ENCODE results near the gene UBE2E1.

UBE2E1 gene

GRCh38 chr3:23779841-23780240 lies 25.9 kb upstream of the UBE2E1 start:
- no peak overlapping the region for H3K27ac Mint-ChIP-seq
- H3K9me3 Mint-ChIP-seq, result no peaks in the 10 kb centered on the region
- no peaks in the 10 kb centered on the region for H3K4me1 Mint-ChIP-seq (ENCODE audit: low read depth)
- no peak for DNase-seq (ENCODE audit: low spot score)
- H3K36me3 Mint-ChIP-seq (ENCODE audit: low read depth), result no peaks in the 10 kb centered on the region
- H3K27me3 Mint-ChIP-seq (ENCODE audit: low read depth), result peaks cover 28% of the 10 kb centered on the region
- H3K4me3 Mint-ChIP-seq, result no peak overlapping the region

- no peaks in the 10 kb centered on the region for H3K4me1 Mint-ChIP-seq (ENCODE audit: low read depth)
- no peaks in the 10 kb centered on the region for H3K9me3 Mint-ChIP-seq
- DNase-seq (ENCODE audit: low spot score), result no peak
- H3K27me3 Mint-ChIP-seq (ENCODE audit: low read depth), result peaks cover 31% of the 10 kb centered on the region
- H3K27ac Mint-ChIP-seq, result no peak overlapping the region
- H3K4me3 Mint-ChIP-seq, result no peak overlapping the region
- no peaks in the 10 kb centered on the region for H3K36me3 Mint-ChIP-seq (ENCODE audit: low read depth)
Measured at GRCh38 chr3:23781051-23781450, 24.7 kb upstream of the UBE2E1 start.

GRCh38 chr3:23781871-23782270 lies 23.9 kb upstream of the UBE2E1 start:
- Mint-ChIP-seq H3K27me3 (ENCODE audit: low read depth) (peaks cover 31% of the 10 kb centered on the region), H3K4me1 (ENCODE audit: low read depth) (no peaks in the 10 kb centered on the region), H3K27ac (no peak overlapping the region), H3K4me3 (no peak overlapping the region), H3K36me3 (ENCODE audit: low read depth) (no peaks in the 10 kb centered on the region), H3K9me3 (no peaks in the 10 kb centered on the region)
- no peak for DNase-seq (ENCODE audit: low spot score)

- H3K27ac Mint-ChIP-seq, result no peak overlapping the region
- no peak for DNase-seq (ENCODE audit: low spot score)
- H3K4me1 Mint-ChIP-seq (ENCODE audit: low read depth), result no peaks in the 10 kb centered on the region
- no peaks in the 10 kb centered on the region for H3K9me3 Mint-ChIP-seq
- H3K4me3 Mint-ChIP-seq, result no peak overlapping the region
- H3K27me3 Mint-ChIP-seq (ENCODE audit: low read depth), result peaks cover 25% of the 10 kb centered on the region
- H3K36me3 Mint-ChIP-seq (ENCODE audit: low read depth), result no peaks in the 10 kb centered on the region
Measured at GRCh38 chr3:23785097-23785645, 20.6 kb upstream of the UBE2E1 start.

- no peak overlapping the region for H3K4me3 Mint-ChIP-seq
- DNase-seq (ENCODE audit: low spot score), result no peak
- H3K9me3 Mint-ChIP-seq, result no peaks in the 10 kb centered on the region
- H3K27me3 Mint-ChIP-seq (ENCODE audit: low read depth), result peaks cover 26% of the 10 kb centered on the region
- H3K4me1 Mint-ChIP-seq (ENCODE audit: low read depth), result no peaks in the 10 kb centered on the region
- no peaks in the 10 kb centered on the region for H3K36me3 Mint-ChIP-seq (ENCODE audit: low read depth)
- no peak overlapping the region for H3K27ac Mint-ChIP-seq
Measured at GRCh38 chr3:23785882-23786281, 19.9 kb upstream of the UBE2E1 start.

GRCh38 chr3:23791678-23792077 lies 14.1 kb upstream of the UBE2E1 start:
- no peak overlapping the region for H3K27ac Mint-ChIP-seq
- no peaks in the 10 kb centered on the region for H3K9me3 Mint-ChIP-seq
- H3K4me1 Mint-ChIP-seq (ENCODE audit: low read depth), result no peaks in the 10 kb centered on the region
- no peak overlapping the region for H3K4me3 Mint-ChIP-seq
- DNase-seq (ENCODE audit: low spot score), result no peak
- peaks cover 41% of the 10 kb centered on the region for H3K27me3 Mint-ChIP-seq (ENCODE audit: low read depth)
- H3K36me3 Mint-ChIP-seq (ENCODE audit: low read depth), result no peaks in the 10 kb centered on the region

GRCh38 chr3:23793528-23794134 lies 12.1 kb upstream of the UBE2E1 start:
- Mint-ChIP-seq H3K36me3 (ENCODE audit: low read depth) (no peaks in the 10 kb centered on the region), H3K27me3 (ENCODE audit: low read depth) (peaks cover 51% of the 10 kb centered on the region), H3K4me3 (no peak overlapping the region), H3K27ac (no peak overlapping the region), H3K4me1 (ENCODE audit: low read depth) (peaks cover 9% of the 10 kb centered on the region), H3K9me3 (no peaks in the 10 kb centered on the region)
- no peak for DNase-seq (ENCODE audit: low spot score)

- H3K36me3 Mint-ChIP-seq (ENCODE audit: low read depth), result no peaks in the 10 kb centered on the region
- H3K27me3 Mint-ChIP-seq (ENCODE audit: low read depth), result peaks cover 60% of the 10 kb centered on the region
- peaks cover 9% of the 10 kb centered on the region for H3K4me1 Mint-ChIP-seq (ENCODE audit: low read depth)
- H3K27ac Mint-ChIP-seq, result no peak overlapping the region
- no peak for DNase-seq (ENCODE audit: low spot score)
- no peak overlapping the region for H3K4me3 Mint-ChIP-seq
- H3K9me3 Mint-ChIP-seq, result no peaks in the 10 kb centered on the region
Measured at GRCh38 chr3:23795096-23795495, 10.7 kb upstream of the UBE2E1 start.

- DNase-seq (ENCODE audit: low spot score), result no peak
- H3K4me3 Mint-ChIP-seq, result no peak overlapping the region
- H3K9me3 Mint-ChIP-seq, result no peaks in the 10 kb centered on the region
- no peak overlapping the region for H3K27ac Mint-ChIP-seq
- peaks cover 9% of the 10 kb centered on the region for H3K4me1 Mint-ChIP-seq (ENCODE audit: low read depth)
- no peaks in the 10 kb centered on the region for H3K36me3 Mint-ChIP-seq (ENCODE audit: low read depth)
- H3K27me3 Mint-ChIP-seq (ENCODE audit: low read depth), result peaks cover 58% of the 10 kb centered on the region
Measured at GRCh38 chr3:23796518-23796917, 9.2 kb upstream of the UBE2E1 start.

- no peak overlapping the region for H3K27ac Mint-ChIP-seq
- no peaks in the 10 kb centered on the region for H3K36me3 Mint-ChIP-seq (ENCODE audit: low read depth)
- peaks cover 9% of the 10 kb centered on the region for H3K4me1 Mint-ChIP-seq (ENCODE audit: low read depth)
- peak; percentile 23 for DNase-seq (ENCODE audit: low spot score)
- H3K4me3 Mint-ChIP-seq, result no peak overlapping the region
- H3K27me3 Mint-ChIP-seq (ENCODE audit: low read depth), result peaks cover 49% of the 10 kb centered on the region
- H3K9me3 Mint-ChIP-seq, result no peaks in the 10 kb centered on the region
Measured at GRCh38 chr3:23797491-23797890, 8.3 kb upstream of the UBE2E1 start.

GRCh38 chr3:23798456-23798855 lies 7.3 kb upstream of the UBE2E1 start:
- Mint-ChIP-seq H3K4me3 (no peak overlapping the region), H3K9me3 (no peaks in the 10 kb centered on the region), H3K4me1 (ENCODE audit: low read depth) (peaks cover 9% of the 10 kb centered on the region), H3K36me3 (ENCODE audit: low read depth) (no peaks in the 10 kb centered on the region), H3K27ac (no peak overlapping the region), H3K27me3 (ENCODE audit: low read depth) (peaks cover 55% of the 10 kb centered on the region)
- DNase-seq (ENCODE audit: low spot score), result no peak

GRCh38 chr3:23798876-23799275 lies 6.9 kb upstream of the UBE2E1 start:
- Mint-ChIP-seq H3K9me3 (no peaks in the 10 kb centered on the region), H3K27me3 (ENCODE audit: low read depth) (peaks cover 53% of the 10 kb centered on the region)

GRCh38 chr3:23800731-23801130 lies 5.0 kb upstream of the UBE2E1 start:
- Mint-ChIP-seq H3K4me1 (ENCODE audit: low read depth) (peaks cover 12% of the 10 kb centered on the region), H3K4me3 (no peak overlapping the region), H3K9me3 (no peaks in the 10 kb centered on the region), H3K36me3 (ENCODE audit: low read depth) (no peaks in the 10 kb centered on the region), H3K27me3 (ENCODE audit: low read depth) (peaks cover 62% of the 10 kb centered on the region), H3K27ac (no peak overlapping the region)
- no peak for DNase-seq (ENCODE audit: low spot score)

More at GRCh38 chr3:23798876-23799275, 6.9 kb upstream of the UBE2E1 start:
- Mint-ChIP-seq H3K4me3 (no peak overlapping the region), H3K36me3 (ENCODE audit: low read depth) (no peaks in the 10 kb centered on the region), H3K27ac (no peak overlapping the region), H3K4me1 (ENCODE audit: low read depth) (peaks cover 9% of the 10 kb centered on the region)
- DNase-seq (ENCODE audit: low spot score), result no peak

GRCh38 chr3:23804441-23805209 lies 1.1 kb upstream of the UBE2E1 start:
- H3K27ac Mint-ChIP-seq, result no peak overlapping the region
- H3K4me3 Mint-ChIP-seq, result peak overlapping the region; percentile 17
- H3K4me1 Mint-ChIP-seq (ENCODE audit: low read depth), result peaks cover 30% of the 10 kb centered on the region
- no peak for DNase-seq (ENCODE audit: low spot score)
- H3K9me3 Mint-ChIP-seq, result no peaks in the 10 kb centered on the region
- H3K27me3 Mint-ChIP-seq (ENCODE audit: low read depth), result peaks cover 45% of the 10 kb centered on the region
- peaks cover 26% of the 10 kb centered on the region for H3K36me3 Mint-ChIP-seq (ENCODE audit: low read depth)
